CD4-positive, alpha-beta T cell treated with Interleukin-10 for 1 hour (primary cell): Measurements from ENCODE around the gene TMEM272.

Source experiments
- DNase-seq: peaks from one replicate; pipeline ENCODE4 v3.0.0-alpha.2; 2020

The TMEM272 gene

GRCh38 chr13:51804295-51805172 lies 40.4 kb downstream of the TMEM272 start:
- DNase-seq = peak; percentile 60

GRCh38 chr13:51803422-51804294 lies 41.3 kb downstream of the TMEM272 start, which contains the start of gene DHRS12:
TSS of gene DHRS12 (minus strand) at chr13:51804163. CDS start at chr13:51799659, 4,504 bp downstream.
- DNase-seq = peak; percentile 92

DNA sequence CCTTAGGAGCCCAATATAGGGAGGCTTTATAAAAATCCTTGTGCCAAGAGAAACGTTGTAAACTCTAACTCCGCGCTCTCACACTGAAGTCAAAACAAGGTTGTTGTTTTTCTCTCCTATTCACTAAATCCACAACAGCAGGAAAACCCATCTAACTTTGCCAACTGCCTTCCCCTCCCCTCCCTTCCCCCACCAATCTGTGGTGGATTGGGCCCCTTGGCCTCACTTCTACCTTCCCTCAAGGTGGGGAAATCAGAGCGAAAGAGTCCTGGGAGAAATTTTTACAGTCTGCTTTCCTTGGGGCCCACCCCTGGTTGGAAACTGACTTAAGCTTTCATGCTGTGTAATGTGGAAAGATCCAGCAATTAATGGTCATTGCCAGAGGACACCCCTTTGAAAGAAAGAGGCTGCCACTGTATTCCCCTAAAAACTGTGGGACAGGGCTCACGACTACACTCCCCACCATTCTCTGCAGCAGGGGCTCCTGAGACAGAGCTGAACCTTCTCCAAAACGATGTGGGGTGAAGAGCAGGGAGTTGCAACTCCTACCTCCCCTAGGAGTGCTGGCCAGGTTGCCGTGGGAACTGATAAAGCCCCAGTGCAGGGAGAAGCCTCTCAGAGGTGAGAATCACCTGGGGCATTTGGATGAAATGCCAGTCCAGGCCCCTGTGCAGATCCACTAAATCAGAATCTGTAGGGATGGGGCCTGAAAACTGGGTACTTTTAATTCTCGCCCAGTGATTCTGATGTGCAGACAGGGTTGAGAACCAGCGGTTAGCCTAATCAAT lies 42.2 kb downstream of the TMEM272 start:
- DNase-seq = peak; percentile 35

DNA sequence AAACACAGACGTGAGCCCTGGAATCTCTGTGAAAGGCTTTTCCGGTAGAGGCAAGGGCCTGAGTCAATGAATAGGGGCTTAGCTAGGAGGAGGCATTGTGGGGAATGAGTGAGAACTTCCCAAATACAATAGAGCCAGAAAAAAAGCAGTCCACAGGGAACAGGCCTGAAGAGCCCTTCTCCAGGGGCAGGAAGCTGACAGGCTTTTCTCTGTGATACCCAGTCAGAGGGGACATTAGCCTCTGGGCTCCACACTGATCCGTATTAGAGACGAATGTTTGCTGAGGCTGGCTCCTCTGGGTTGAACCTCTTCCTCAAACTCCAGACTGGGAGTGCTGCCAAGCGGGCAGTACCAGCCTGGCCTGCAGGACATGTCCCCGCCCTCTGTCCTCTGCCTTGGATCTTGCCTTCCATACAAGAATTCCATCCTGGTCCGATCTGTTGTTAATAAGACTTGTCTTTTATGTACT lies 43.3 kb downstream of the TMEM272 start:
- no peak for DNase-seq

DNA sequence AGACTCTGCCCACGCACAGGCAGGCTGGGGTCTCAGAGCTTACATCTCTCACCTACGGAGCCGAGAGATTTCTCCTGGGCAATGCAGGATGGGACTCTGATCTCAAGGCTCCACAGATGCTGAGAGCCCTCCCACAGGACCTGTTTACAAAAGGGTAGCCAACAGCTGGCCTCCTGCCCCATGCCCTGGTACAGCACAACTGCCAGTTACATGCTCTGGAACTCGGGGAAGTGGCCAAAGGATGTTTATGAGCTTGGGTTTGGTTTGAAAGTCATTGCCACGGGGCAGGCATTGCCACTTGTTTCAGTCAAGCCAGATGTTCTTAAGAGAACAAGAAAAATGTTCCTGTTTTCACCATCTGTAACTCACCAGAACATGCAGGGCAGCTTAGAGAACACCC lies 44.5 kb downstream of the TMEM272 start:
- DNase-seq = no peak

DNA sequence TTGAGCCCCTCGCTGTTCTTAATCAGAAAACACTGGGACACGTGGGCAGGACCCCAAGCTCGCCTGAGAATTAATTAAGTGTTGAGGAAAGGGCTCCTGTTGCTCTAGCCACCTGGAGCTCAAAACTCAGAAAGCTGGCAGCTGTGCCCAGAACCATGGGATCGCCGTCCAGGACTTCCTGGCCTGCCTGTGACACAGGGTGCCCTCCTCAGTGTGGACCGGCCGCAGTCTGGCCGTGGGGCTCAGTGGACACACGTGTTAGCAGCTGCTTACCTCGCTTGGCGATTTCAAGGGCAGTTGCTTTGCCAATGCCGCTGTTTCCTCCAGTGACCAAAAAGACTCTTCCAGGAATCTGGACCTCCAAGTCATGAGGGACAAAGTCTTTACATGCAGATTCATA lies 45.7 kb downstream of the TMEM272 start:
- DNase-seq = no peak

DNA sequence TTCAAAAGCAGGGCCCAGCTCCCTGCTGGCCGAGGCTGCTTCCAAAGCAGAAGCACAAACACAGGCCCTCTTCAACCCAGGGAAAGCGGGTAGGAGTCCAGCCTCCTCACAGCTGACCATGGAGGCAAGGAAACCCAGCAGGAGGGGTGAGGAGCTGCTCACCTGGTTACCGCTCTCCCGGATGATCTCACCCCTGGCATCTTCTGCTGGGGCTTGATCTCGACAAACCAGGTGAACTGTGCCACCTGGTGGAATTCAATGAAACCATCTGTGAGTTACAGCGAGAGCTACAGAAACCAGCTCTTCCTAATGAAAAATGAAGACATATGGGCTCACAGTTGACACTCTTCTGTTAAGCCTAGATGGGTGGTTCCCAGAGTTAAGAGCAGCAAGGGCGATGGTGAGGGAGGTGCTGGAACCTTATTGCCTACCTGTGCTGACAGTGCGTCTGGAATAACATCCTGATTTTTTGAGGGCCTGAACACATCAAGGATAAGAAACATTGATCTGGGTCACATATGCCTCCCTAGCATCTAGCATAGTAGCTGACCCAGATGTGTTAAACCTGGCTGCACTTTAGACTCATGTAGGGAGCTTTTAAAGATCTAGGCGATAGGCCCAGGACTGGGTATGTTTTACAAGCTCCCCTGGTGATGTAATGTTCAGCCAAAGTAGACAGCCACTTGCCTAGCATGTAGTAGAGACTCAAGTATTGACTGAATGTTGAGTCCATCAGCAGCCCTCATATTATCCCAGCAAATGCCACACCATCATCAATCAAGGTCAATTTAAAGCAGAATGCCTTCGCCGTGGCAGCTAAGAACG lies 47.1 kb downstream of the TMEM272 start:
- DNase-seq = peak; percentile 79

- DNase-seq = no peak
Measured at GRCh38 chr13:51796546-51796945, 48.4 kb downstream of the TMEM272 start.

- no peak for DNase-seq
Measured at GRCh38 chr13:51795419-51795818, 49.6 kb downstream of the TMEM272 start.

DNA sequence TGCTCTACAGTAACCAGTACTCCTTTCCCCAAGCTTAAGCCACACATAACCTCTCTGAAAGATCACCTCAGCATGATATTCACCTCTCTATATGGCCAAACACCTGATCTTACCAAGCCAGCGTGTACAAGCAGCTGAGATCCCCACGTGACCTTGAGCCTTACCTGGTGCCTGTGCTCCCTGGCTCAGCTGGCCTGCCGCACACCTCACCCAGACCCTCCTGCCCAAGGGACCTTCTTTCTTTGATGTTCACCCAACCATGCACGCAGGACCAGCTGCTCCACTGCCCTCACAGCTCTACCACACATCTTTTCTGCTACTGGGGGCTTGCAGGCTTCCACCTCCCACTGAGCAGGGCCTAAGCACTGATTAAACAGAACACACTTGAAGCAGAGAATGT lies 50.0 kb downstream of the TMEM272 start:
- DNase-seq = no peak

GRCh38 chr13:51793570-51794271 lies 51.3 kb downstream of the TMEM272 start:
- DNase-seq = no peak

GRCh38 chr13:51786425-51787265 lies 58.3 kb downstream of the TMEM272 start:
- no peak for DNase-seq

DNA sequence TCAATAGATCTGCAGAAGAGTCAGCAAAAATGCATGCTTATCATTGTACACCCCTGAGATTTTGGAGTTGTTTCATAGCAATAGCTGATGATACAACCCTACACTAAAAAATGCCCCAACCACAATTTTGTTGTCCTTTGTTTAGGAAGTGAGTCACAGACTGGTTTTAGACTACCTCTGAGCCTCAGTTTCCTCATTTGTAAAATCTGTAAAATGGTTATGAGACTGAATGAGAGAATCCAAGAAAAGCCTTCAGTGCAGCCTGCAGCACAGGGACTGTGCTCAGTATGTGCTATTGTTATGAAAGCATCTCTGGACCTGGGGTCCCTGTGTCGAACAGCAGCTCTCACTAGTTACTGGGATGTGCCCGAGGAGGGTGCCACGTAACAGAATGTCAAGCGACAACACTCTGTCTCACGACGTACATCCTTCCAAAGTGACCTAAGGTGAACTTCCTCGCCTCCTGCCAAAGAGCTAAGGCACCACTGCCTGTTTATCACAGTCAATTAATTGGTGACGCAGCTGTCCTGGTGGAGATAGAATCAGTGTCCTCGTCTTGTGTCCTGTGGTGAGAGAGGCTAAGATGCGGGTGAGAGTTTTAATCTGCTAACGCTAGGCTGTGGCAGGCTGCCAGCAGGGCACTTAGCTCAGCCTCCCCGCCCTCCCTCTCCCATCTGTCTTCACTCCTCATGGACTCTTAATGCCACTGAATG lies 59.1 kb downstream of the TMEM272 start:
- no peak for DNase-seq

DNA sequence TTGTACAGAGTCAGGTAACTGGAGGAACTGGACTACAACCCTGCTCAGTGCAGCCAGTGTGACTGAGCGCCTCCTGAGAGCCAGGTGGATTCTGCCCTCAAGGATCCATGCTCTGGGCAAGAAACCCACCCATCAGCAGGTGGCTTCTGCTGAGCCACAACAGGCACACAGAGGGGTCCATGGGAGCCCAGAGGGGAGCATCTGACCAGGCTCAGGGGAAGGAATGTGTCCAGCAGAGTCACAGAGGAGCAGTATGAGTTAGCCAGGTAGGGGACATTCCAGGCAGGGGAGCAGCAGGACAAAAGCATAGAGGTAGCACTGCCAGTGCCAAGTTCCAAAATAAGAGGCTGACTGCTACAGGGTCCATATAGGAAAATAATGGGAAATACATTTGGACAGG lies 60.9 kb downstream of the TMEM272 start:
- DNase-seq = no peak

- DNase-seq = no peak
Measured at GRCh38 chr13:51783428-51784094, 61.4 kb downstream of the TMEM272 start.

- DNase-seq = no peak
Measured at GRCh38 chr13:51782026-51782710, 62.8 kb downstream of the TMEM272 start.

GRCh38 chr13:51781246-51782022 lies 63.5 kb downstream of the TMEM272 start:
- no peak for DNase-seq

DNA sequence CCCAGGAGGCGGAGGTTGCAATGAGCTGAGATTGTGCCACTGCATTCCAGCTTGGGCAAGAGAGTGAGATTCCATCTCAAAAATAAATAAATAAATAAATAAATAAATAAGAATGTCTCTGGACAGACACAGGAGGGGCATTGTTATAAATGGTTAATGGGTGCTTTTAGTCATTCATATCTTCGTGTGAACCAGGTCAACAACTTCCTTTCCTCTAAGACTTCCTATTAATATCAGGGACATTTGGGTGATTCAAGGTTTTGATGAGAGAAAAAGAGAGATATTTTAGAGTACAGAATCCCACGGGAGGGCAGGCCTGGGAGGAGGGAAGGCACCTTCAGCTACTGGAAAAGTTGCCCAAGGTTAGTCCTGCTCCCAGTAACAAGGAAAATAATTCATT lies 64.9 kb downstream of the TMEM272 start:
- DNase-seq = no peak
